Transverse colon (tissue), 3 donors: ENCODE measurements around the gene FOSB.

Source experiments
- POLR2A ChIP-seq: fragments of 450-650 bp; IDR thresholded peaks from one replicate; pipeline ENCODE4 v1.6.1; 2016; ENCODE audit warnings: antibody characterized with exemption, mild to moderate bottlenecking, moderate library complexity
- TF ChIP-seq, protein P1 (sequence below), 5 experiments: fragments of 200-600 bp in 3 of 5; fragments of 450-650 bp in 2 of 5; sonication (generic) in 3 of 5; IDR thresholded peaks; 1 replicate in 2 of 5; 2 replicates in 3 of 5; pipeline ENCODE4 v1.5.1; 2016 to 2017; ENCODE audit warnings: antibody characterized with exemption in 5 of 5, inconsistent platforms in 3 of 5, mild to moderate bottlenecking in 2 of 5, moderate library complexity in 1 of 5

DNA sequence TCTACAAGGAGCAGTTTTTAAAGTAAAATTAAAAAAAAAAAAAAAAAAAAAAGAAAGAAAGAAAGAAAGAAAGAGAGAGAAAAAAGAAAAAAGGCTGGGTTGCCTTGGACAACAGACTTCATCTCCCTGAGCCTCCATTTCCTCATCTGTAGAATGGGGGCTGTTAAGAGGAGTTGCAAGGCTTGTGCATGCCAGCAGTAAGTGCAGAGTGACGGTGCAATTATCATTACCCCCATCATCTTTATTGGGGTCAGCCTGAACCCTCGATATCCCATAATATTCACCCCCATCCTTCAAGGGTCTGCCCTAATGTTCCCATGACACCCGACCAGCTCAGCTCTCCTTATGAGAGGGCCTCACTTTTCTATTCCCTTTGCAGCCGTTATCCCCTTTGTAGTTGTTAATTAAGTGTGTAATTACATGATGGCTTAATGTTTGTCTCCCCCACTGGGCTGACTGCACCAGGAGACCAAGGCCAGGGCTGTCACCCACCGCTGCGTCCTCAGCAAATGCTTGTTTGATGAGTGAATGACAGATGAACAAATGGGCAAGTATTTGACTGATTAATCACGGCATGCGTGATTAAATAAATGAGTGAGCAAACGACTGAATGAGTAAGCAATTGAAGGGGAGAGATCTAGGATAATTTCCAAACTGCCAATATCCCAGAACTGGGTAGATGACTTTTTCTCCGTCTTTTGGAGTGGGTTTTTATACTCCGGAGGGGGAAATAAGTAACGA is 10.1 kb downstream of the FOSB start:
- TF ChIP-seq, protein P1, sequence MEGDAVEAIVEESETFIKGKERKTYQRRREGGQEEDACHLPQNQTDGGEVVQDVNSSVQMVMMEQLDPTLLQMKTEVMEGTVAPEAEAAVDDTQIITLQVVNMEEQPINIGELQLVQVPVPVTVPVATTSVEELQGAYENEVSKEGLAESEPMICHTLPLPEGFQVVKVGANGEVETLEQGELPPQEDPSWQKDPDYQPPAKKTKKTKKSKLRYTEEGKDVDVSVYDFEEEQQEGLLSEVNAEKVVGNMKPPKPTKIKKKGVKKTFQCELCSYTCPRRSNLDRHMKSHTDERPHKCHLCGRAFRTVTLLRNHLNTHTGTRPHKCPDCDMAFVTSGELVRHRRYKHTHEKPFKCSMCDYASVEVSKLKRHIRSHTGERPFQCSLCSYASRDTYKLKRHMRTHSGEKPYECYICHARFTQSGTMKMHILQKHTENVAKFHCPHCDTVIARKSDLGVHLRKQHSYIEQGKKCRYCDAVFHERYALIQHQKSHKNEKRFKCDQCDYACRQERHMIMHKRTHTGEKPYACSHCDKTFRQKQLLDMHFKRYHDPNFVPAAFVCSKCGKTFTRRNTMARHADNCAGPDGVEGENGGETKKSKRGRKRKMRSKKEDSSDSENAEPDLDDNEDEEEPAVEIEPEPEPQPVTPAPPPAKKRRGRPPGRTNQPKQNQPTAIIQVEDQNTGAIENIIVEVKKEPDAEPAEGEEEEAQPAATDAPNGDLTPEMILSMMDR (IDR thresholded peaks at IDR 0.05), result no peak
- TF ChIP-seq POLR2A, result no peak
